ENCODE measurements around the gene GPR141. TPM values are rescaled to one million over a fixed set of nuclear protein-coding genes. Genes with fewer than 3 reads are reported as not detected.

Gene GPR141
- total and polyA plus RNA-seq, 2 donors (not counting 3 experiments of a cell fraction or from before 2014, with no cell fraction given): not detected

DNA sequence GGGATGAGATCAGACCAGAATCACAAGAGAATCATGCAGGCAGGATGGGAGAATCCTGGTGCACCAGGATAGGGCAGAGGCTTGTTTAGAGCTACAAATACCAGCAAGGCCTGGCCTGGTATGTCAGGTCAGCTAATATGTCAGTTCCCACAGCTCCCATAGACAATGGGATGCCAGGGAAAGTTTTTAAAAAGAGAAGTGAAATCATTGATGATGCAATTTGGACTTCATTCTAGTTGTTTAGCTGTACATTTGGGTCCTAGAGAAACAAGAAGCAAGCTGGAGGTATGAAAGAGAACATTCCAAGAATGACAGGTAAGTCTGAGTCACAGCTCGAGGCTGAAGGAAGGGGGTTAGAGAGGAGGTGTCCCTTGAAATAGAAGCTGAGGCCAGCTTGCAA, 45.2 kb downstream of the GPR141 start:
- Histone ChIP-seq H3K79me2 (ENCODE audit: control insufficient read depth, insufficient read depth, low read length) (no peaks in the 10 kb centered on the region), H4K20me1 (replicated peaks; ENCODE audit: control insufficient read depth, extremely low read depth, insufficient read depth, low read length) (no peaks in the 10 kb centered on the region), H3K4me3 (replicated peaks in 1 of 3; ENCODE audit: insufficient read depth in 1 of 3, low read depth in 1 of 3, low read length in 3 of 3) (no peak overlapping the region), H2AFZ (ENCODE audit: low read depth, low read length) (no peak overlapping the region), H3K4me1 (ENCODE audit: control insufficient read depth, extremely low read depth, insufficient read depth, low read length) (no peaks in the 10 kb centered on the region), H3K27me3 (ENCODE audit: control insufficient read depth in 2 of 2, insufficient read depth in 2 of 2, low read length in 2 of 2) (peaks cover 2 to 3% of the 10 kb centered on the region in 2 experiments), H3K9ac (replicated peaks; ENCODE audit: extremely low read depth, insufficient read depth, low read length) (no peak overlapping the region), H3K4me2 (ENCODE audit: insufficient read depth, low read length) (no peak overlapping the region), H3K36me3 (ENCODE audit: control insufficient read depth in 2 of 2, extremely low read depth in 1 of 2, insufficient read depth in 2 of 2, low read length in 2 of 2) (no peaks in the 10 kb centered on the region), H3K9me1 (replicated peaks; ENCODE audit: control insufficient read depth, extremely low read depth, insufficient read depth, low read length) (no peaks in the 10 kb centered on the region), H3K9me3 (replicated peaks; ENCODE audit: control insufficient read depth, insufficient read depth, low read length) (no peaks in the 10 kb centered on the region), H3K27ac (ENCODE audit: insufficient read depth, low read depth, low read length) (no peak overlapping the region)
- DNase-seq (ENCODE audit: low read depth, low spot score): no peak
- intact Hi-C loops (cut with micrococcal nuclease): no loop called here
- ChIA-PET POLR2A (no interaction called here), CTCF (no interaction called here)
- dilution Hi-C loops (cut with MboI; ENCODE audit: extremely low pct_ligation_motif_present, low sequenced_read_pairs): no loop called here
- no peak for FAIRE-seq
- no peak for TF ChIP-seq MYC (IDR thresholded peaks at IDR 0.05; ENCODE audit: low read depth, low read length)
- TF ChIP-seq JUN (IDR thresholded peaks at IDR 0.05; ENCODE audit: borderline replicate concordance, insufficient read depth, insufficient read length, low read depth): no peak
- no peak for TF ChIP-seq GATA2 (IDR thresholded peaks at IDR 0.05; ENCODE audit: insufficient read depth, insufficient read length, low read depth, low read length)
- no peak for TF ChIP-seq POLR2A (IDR thresholded peaks at IDR 0.05; ENCODE audit: low read depth, low read length)
- TF ChIP-seq, protein P1, sequence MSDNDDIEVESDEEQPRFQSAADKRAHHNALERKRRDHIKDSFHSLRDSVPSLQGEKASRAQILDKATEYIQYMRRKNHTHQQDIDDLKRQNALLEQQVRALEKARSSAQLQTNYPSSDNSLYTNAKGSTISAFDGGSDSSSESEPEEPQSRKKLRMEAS (IDR thresholded peaks at IDR 0.05; ENCODE audit: insufficient read depth, insufficient read length): no peak
- TF ChIP-seq POLR2AphosphoS5 (IDR thresholded peaks at IDR 0.05; ENCODE audit: insufficient read depth, low read depth, low read length): no peak
- no peak for TF ChIP-seq EZH2 (IDR thresholded peaks at IDR 0.05; ENCODE audit: borderline replicate concordance, low read depth, low read length, severe bottlenecking)
- TF ChIP-seq FOS (IDR thresholded peaks at IDR 0.05; ENCODE audit: borderline replicate concordance, insufficient read depth, low read length): no peak
- BruUV-seq (replicated peaks): no TSS peak

DNA sequence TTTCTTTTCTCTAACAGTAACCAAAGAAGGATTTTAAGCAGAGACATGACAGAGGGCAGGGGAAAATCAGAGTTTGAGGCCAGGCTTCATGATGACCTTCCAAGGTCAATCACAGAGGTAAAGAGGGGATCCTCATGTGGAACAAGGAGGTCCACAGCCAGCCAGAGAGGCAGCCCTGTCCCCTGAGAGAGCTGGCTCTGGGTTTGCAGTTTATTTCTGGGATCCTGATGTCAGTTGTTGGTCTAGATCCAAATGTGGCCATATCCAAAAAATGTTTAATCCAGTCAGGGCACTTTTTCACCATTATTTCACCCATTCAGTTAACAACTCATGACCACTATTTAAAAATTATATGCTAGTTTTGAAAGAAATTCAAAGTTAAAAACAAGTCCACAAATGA, 45.6 kb downstream of the GPR141 start:
- no peaks in the 10 kb centered on the region for H3K36me3 ChIP-seq (ENCODE audit: control insufficient read depth in 2 of 2, extremely low read depth in 1 of 2, insufficient read depth in 2 of 2, low read length in 2 of 2)
- H4K20me1 ChIP-seq (replicated peaks; ENCODE audit: control insufficient read depth, extremely low read depth, insufficient read depth, low read length): no peaks in the 10 kb centered on the region
- no peak for DNase-seq (ENCODE audit: low read depth, low spot score)
- no peaks in the 10 kb centered on the region for H3K9me1 ChIP-seq (replicated peaks; ENCODE audit: control insufficient read depth, extremely low read depth, insufficient read depth, low read length)
- H3K79me2 ChIP-seq (ENCODE audit: control insufficient read depth, insufficient read depth, low read length): no peaks in the 10 kb centered on the region
- no peak for FAIRE-seq
- H3K9ac ChIP-seq (replicated peaks; ENCODE audit: extremely low read depth, insufficient read depth, low read length): no peak overlapping the region
- TF ChIP-seq MYC (IDR thresholded peaks at IDR 0.05; ENCODE audit: low read depth, low read length) (no peak), GATA2 (IDR thresholded peaks at IDR 0.05; ENCODE audit: insufficient read depth, insufficient read length, low read depth, low read length) (no peak), JUN (IDR thresholded peaks at IDR 0.05; ENCODE audit: borderline replicate concordance, insufficient read depth, insufficient read length, low read depth) (no peak), POLR2A (IDR thresholded peaks at IDR 0.05; ENCODE audit: low read depth, low read length) (no peak), EZH2 (IDR thresholded peaks at IDR 0.05; ENCODE audit: borderline replicate concordance, low read depth, low read length, severe bottlenecking) (no peak), POLR2AphosphoS5 (IDR thresholded peaks at IDR 0.05; ENCODE audit: insufficient read depth, low read depth, low read length) (no peak), FOS (IDR thresholded peaks at IDR 0.05; ENCODE audit: borderline replicate concordance, insufficient read depth, low read length) (no peak)
- TF ChIP-seq, protein P2, sequence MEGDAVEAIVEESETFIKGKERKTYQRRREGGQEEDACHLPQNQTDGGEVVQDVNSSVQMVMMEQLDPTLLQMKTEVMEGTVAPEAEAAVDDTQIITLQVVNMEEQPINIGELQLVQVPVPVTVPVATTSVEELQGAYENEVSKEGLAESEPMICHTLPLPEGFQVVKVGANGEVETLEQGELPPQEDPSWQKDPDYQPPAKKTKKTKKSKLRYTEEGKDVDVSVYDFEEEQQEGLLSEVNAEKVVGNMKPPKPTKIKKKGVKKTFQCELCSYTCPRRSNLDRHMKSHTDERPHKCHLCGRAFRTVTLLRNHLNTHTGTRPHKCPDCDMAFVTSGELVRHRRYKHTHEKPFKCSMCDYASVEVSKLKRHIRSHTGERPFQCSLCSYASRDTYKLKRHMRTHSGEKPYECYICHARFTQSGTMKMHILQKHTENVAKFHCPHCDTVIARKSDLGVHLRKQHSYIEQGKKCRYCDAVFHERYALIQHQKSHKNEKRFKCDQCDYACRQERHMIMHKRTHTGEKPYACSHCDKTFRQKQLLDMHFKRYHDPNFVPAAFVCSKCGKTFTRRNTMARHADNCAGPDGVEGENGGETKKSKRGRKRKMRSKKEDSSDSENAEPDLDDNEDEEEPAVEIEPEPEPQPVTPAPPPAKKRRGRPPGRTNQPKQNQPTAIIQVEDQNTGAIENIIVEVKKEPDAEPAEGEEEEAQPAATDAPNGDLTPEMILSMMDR (IDR thresholded peaks at IDR 0.05; ENCODE audit: extremely low read depth in 1 of 2, insufficient read depth in 1 of 2, low read depth in 1 of 2, low read length in 2 of 2): no peak
- TF ChIP-seq, protein P1 (IDR thresholded peaks at IDR 0.05; ENCODE audit: insufficient read depth, insufficient read length): no peak
- H3K4me2 ChIP-seq (ENCODE audit: insufficient read depth, low read length): no peak overlapping the region
- H3K4me3 ChIP-seq (replicated peaks in 1 of 3; ENCODE audit: insufficient read depth in 1 of 3, low read depth in 1 of 3, low read length in 3 of 3): no peak overlapping the region
- CTCF ChIA-PET: no interaction called here
- no peak overlapping the region for H3K27ac ChIP-seq (ENCODE audit: insufficient read depth, low read depth, low read length)
- peaks cover 2 to 3% of the 10 kb centered on the region in 2 experiments for H3K27me3 ChIP-seq (ENCODE audit: control insufficient read depth in 2 of 2, insufficient read depth in 2 of 2, low read length in 2 of 2)
- no peaks in the 10 kb centered on the region for H3K9me3 ChIP-seq (replicated peaks; ENCODE audit: control insufficient read depth, insufficient read depth, low read length)
- dilution Hi-C loops (cut with MboI; ENCODE audit: extremely low pct_ligation_motif_present, low sequenced_read_pairs): no loop called here
- intact Hi-C loops (cut with micrococcal nuclease): no loop called here
- no TSS peak for BruUV-seq (replicated peaks)
- POLR2A ChIA-PET: no interaction called here
- no peak overlapping the region for H2AFZ ChIP-seq (ENCODE audit: low read depth, low read length)
- H3K4me1 ChIP-seq (ENCODE audit: control insufficient read depth, extremely low read depth, insufficient read depth, low read length): no peaks in the 10 kb centered on the region
